IPS DF 6.9 (cell line): ENCODE data around the gene UNC13A.

Experiments used
- DNase-seq: peaks from one replicate; pipeline ENCODE4 v3.0.0-alpha.2; 2013; ENCODE audit warnings: low read depth, low spot score
- H3K27ac ChIP-seq: one replicate; pipeline ENCODE4 v1.5.1; 2013; ENCODE audit warnings: low read length, control low read depth
- H3K27me3 ChIP-seq: 2 replicates; pipeline ENCODE4 v1.6.1; 2013; ENCODE audit warnings: mild to moderate bottlenecking, low read length; ENCODE audit not compliant: control insufficient read depth, insufficient read depth
- H3K36me3 ChIP-seq: 2 replicates; pipeline ENCODE4 v1.6.1; 2013; ENCODE audit warnings: low read length; ENCODE audit not compliant: control insufficient read depth, insufficient read depth
- H3K4me1 ChIP-seq: 2 replicates; pipeline ENCODE4 v1.6.1; 2013; ENCODE audit warnings: low read length; ENCODE audit not compliant: control insufficient read depth, insufficient read depth
- H3K4me3 ChIP-seq: 2 replicates; pipeline ENCODE4 v1.5.1; 2013; ENCODE audit warnings: mild to moderate bottlenecking, low read length
- H3K9me3 ChIP-seq: 2 replicates; pipeline ENCODE4 v1.6.1; 2013; ENCODE audit warnings: low read length, inconsistent platforms; ENCODE audit not compliant: control insufficient read depth, insufficient read depth
- WGBS: extraction: QIAGEN DNeasy Blood & Tissue Kit; methylation state at CpG from one replicate; pipeline ENCODE4 v1.1.7; 2013; ENCODE audit warnings: mixed read lengths, missing lambda C conversion rate; ENCODE audit not compliant: insufficient read length, insufficient coverage; 5-methylcytosine and 5-hydroxymethylcytosine counted together

The UNC13A gene

DNA sequence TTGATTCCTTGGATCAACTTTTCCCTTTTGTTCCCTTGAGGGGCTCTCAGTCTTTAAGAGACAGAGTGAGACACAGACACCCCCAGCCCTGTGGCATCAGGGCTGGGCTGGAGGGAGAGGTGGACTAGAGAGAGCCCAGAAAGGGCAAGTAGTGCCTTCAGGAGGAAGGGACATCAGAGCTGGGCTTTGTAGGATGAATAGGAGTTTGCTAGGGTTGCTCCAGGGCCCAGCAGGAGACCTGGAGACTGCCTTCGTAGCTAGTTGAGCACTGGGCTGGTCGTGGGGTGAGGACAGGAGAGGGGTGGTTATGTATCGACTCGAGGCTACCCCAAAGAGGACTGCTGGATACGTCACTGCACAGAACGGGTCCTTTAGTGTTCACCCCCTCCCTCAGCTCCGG, 36.5 kb upstream of the UNC13A start:
- WGBS, result no CpG with 5 or more reads among the region's 7 CpGs

GRCh38 chr19:17722655-17723240, 34.6 kb upstream of the UNC13A start:
- H3K4me1 ChIP-seq, result peaks cover 10% of the 10 kb centered on the region
- H3K9me3 ChIP-seq, result no peaks in the 10 kb centered on the region
- no peak for DNase-seq
- H3K27me3 ChIP-seq, result no peaks in the 10 kb centered on the region
- H3K36me3 ChIP-seq, result peaks cover 40% of the 10 kb centered on the region
- H3K4me3 ChIP-seq, result no peak overlapping the region
- H3K27ac ChIP-seq, result no peak overlapping the region
- 100% methylated on average over 1 of the region's 12 CpGs for WGBS

More for the DNA sequence above, 36.5 kb upstream of the UNC13A start:
- no peak overlapping the region for H3K27ac ChIP-seq
- H3K9me3 ChIP-seq, result no peaks in the 10 kb centered on the region
- no peaks in the 10 kb centered on the region for H3K27me3 ChIP-seq
- H3K4me3 ChIP-seq, result no peak overlapping the region
- H3K36me3 ChIP-seq, result peaks cover 48% of the 10 kb centered on the region
- DNase-seq, result no peak
- peaks cover 6% of the 10 kb centered on the region for H3K4me1 ChIP-seq

DNA sequence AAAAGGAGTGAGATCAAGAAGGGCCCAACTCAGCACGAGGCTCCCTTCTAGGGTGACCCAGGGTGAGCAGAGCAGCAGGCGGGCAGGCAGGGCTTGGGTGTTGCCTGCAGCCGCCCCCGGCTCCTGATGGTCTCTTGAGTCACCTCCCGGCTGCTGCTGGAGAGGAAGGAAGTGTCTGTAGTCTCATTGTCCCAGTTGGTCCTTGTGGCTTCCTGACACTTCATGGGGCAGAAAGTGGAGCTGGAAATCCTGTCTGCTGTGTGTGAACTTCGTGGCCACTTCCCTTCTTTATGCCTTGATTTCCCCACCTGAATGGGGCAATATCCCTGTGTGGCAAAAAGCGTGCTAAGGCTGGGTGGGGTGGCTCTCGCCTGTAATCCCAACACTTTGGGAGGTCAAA, 33.7 kb upstream of the UNC13A start:
- no peak overlapping the region for H3K27ac ChIP-seq
- no peak for DNase-seq
- no peaks in the 10 kb centered on the region for H3K9me3 ChIP-seq
- H3K4me3 ChIP-seq, result no peak overlapping the region
- peaks cover 31% of the 10 kb centered on the region for H3K36me3 ChIP-seq
- no peaks in the 10 kb centered on the region for H3K27me3 ChIP-seq
- peaks cover 10% of the 10 kb centered on the region for H3K4me1 ChIP-seq
- no CpG with 5 or more reads among the region's 8 CpGs for WGBS

- H3K4me1 ChIP-seq, result peaks cover 10% of the 10 kb centered on the region
- no peak overlapping the region for H3K4me3 ChIP-seq
- H3K27ac ChIP-seq, result no peak overlapping the region
- no peak for DNase-seq
- no peaks in the 10 kb centered on the region for H3K9me3 ChIP-seq
- WGBS, result no CpG with 5 or more reads among the region's 12 CpGs
- H3K27me3 ChIP-seq, result no peaks in the 10 kb centered on the region
- peaks cover 24% of the 10 kb centered on the region for H3K36me3 ChIP-seq
These were observed 33.0 kb upstream of the UNC13A start for GRCh38 chr19:17721111-17721628.

- Histone ChIP-seq H3K4me1 (peaks cover 10% of the 10 kb centered on the region), H3K27me3 (no peaks in the 10 kb centered on the region), H3K9me3 (no peaks in the 10 kb centered on the region), H3K27ac (no peak overlapping the region), H3K4me3 (peak overlapping the region; percentile 68; the same call in 1 of the 2 replicates), H3K36me3 (peaks cover 18% of the 10 kb centered on the region)
- no peak for DNase-seq
- WGBS, result no CpG with 5 or more reads among the region's 7 CpGs
These were observed 32.3 kb upstream of the UNC13A start for GRCh38 chr19:17720440-17720839.

DNA sequence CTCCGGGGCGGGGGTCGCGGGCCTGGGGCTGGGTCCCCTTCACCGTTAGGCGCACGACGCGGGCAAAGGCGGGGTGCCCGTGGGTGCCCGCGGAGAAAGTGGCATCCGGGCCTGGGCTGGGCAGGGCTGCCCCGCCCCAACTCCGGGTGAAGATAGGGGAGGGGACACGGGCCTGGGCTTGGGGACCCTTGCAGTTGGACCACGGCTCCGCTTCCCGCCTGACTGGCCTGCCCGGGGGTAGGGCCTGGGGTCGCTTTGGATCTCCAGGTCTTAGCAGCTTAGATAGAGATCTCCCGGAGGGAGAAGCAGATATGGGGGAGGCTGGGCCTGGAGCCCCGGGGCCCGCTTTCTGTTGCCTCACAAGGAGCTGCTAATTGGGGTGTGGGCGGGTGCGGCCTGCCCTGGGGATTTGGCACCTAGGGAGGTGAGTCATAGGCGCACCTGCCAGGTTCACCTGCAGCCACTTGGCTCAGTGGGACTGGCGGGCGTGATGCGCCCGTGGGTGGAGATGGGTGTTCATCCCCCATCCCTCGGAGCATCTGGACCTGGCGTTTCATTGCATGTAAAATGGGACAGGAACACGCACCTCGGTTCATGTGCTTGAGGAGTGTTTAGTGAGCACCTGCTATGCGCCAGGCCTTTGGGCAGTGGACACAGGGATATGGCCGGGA, 31.7 kb upstream of the UNC13A start:
- WGBS, result no CpG with 5 or more reads among the region's 38 CpGs
- Histone ChIP-seq H3K27me3 (no peaks in the 10 kb centered on the region), H3K4me1 (peaks cover 10% of the 10 kb centered on the region), H3K27ac (no peak overlapping the region), H3K4me3 (peak overlapping the region; percentile 68), H3K9me3 (no peaks in the 10 kb centered on the region), H3K36me3 (peaks cover 12% of the 10 kb centered on the region)
- DNase-seq, result no peak

DNA sequence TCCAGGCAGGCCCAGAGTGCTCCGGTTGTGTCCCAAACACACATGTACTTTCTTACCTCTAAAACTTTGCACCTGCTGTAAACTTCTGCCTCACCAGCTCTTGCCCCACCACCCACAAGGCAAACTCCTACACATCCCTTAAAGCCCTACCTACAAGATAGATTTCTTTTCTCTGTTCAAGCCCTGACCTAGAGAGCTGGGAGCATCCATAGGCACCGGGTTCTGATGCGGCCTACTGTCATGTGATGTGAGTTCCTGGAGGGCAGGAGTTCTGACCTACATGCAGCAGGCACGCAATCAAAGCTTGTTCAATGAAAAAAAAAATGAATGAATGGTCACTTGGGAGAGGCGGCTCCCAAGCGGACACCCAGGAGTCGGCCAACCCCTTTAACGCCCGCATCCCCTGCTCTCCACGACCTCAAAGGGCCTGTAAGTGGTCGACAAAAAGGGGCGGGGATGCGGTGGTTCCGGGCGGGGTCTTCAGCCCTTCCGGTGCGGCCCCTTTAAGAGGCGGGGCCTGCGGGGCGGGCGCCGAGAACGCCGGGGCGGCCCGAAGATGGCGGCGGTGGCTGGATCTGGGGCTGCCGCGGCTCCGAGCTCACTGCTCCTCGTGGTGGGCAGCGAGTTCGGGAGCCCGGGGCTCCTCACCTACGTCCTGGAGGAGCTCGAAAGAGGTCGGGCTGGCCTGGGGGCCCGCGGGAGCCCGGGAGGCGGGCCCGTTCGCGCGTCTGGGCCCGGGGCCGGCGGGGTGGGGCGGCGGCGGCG, 31.0 kb upstream of the UNC13A start, which contains the start of gene MAP1S:
Gene MAP1S (plus strand): TSS at position 534 of the 765 bp plus-strand sequence. CDS start 23 bp downstream, at position 557.
- peaks cover 9% of the 10 kb centered on the region for H3K36me3 ChIP-seq
- H3K9me3 ChIP-seq, result no peaks in the 10 kb centered on the region
- no peak within 1 kb of the TSS for H3K27ac ChIP-seq
- H3K4me1 ChIP-seq, result peaks cover 10% of the 10 kb centered on the region
- DNase-seq, result no peak
- no peaks in the 10 kb centered on the region for H3K27me3 ChIP-seq
- WGBS, result no CpG with 5 or more reads among the region's 53 CpGs
- H3K4me3 ChIP-seq, result peak within 1 kb of the TSS; percentile 68

- no peaks in the 10 kb centered on the region for H3K9me3 ChIP-seq
- H3K4me1 ChIP-seq, result peaks cover 10% of the 10 kb centered on the region
- H3K36me3 ChIP-seq, result peaks cover 8% of the 10 kb centered on the region
- H3K4me3 ChIP-seq, result peak overlapping the region; percentile 68; the same call in 1 of the 2 replicates
- no peaks in the 10 kb centered on the region for H3K27me3 ChIP-seq
- DNase-seq, result no peak
- WGBS, result no CpG with 5 or more reads among the region's 4 CpGs
- H3K27ac ChIP-seq, result no peak overlapping the region
These were observed 30.4 kb upstream of the UNC13A start for GRCh38 chr19:17718550-17718946.

GRCh38 chr19:17716309-17716929, 28.3 kb upstream of the UNC13A start:
- WGBS, result no CpG with 5 or more reads among the region's 4 CpGs
- Histone ChIP-seq H3K27ac (no peak overlapping the region), H3K4me3 (no peak overlapping the region), H3K9me3 (no peaks in the 10 kb centered on the region), H3K4me1 (peaks cover 10% of the 10 kb centered on the region), H3K27me3 (no peaks in the 10 kb centered on the region), H3K36me3 (peaks cover under 1% of the 10 kb centered on the region)
- DNase-seq, result no peak

DNA sequence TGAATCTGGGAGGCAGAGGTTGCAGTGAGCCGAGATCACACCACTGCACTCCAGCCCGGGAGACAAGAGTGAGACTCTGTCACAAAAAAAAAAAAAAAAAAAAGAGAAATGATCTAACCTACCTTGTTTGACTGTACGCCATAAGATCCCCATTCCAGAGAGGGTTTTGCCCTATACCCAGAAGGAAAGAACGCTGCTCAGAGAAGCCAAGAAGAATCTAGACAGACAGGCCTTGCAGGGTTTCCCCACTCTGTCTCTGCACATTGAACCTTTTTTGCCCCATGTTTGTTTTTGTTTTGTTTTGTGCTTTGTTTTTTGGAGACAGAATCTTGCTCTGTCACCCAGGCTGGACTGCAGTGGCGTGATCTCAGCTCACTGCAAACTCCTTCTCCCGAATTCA, 23.7 kb upstream of the UNC13A start:
- no peaks in the 10 kb centered on the region for H3K4me1 ChIP-seq
- no peak for DNase-seq
- no peak overlapping the region for H3K27ac ChIP-seq
- no CpG with 5 or more reads among the region's 6 CpGs for WGBS
- H3K36me3 ChIP-seq, result no peaks in the 10 kb centered on the region
- no peaks in the 10 kb centered on the region for H3K27me3 ChIP-seq
- no peaks in the 10 kb centered on the region for H3K9me3 ChIP-seq
- H3K4me3 ChIP-seq, result no peak overlapping the region
